GM12873 (cell line): Measurements from ENCODE around the gene CRACR2A.

ENCODE experiments used
- CTCF ChIP-seq: IDR thresholded peaks from 2 replicates; pipeline ENCODE4 v1.5.1; 2012; ENCODE audit warnings: low read depth, mild to moderate bottlenecking, moderate library complexity, low read length, control low read depth; ENCODE audit not compliant: insufficient read depth; ENCODE audit errors: missing control alignments

Gene CRACR2A

GRCh38 chr12:3611860-3612703 lies 140.8 kb downstream of the CRACR2A start:
- TF ChIP-seq CTCF, result no peak

GRCh38 chr12:3607821-3608220 lies 145.1 kb downstream of the CRACR2A start:
- TF ChIP-seq CTCF, result no peak

GRCh38 chr12:3607039-3607720 lies 145.7 kb downstream of the CRACR2A start:
- TF ChIP-seq CTCF, result no peak

- TF ChIP-seq CTCF, result no peak
Measured at GRCh38 chr12:3606128-3606527, 146.8 kb downstream of the CRACR2A start.

- no peak for TF ChIP-seq CTCF
Measured at GRCh38 chr12:3605692-3606091, 147.2 kb downstream of the CRACR2A start.

GRCh38 chr12:3604748-3605586 lies 147.9 kb downstream of the CRACR2A start:
- no peak for TF ChIP-seq CTCF

GRCh38 chr12:3604286-3604685 lies 148.6 kb downstream of the CRACR2A start:
- TF ChIP-seq CTCF, result no peak
